ENCODE data around the gene PUS1.

DNA sequence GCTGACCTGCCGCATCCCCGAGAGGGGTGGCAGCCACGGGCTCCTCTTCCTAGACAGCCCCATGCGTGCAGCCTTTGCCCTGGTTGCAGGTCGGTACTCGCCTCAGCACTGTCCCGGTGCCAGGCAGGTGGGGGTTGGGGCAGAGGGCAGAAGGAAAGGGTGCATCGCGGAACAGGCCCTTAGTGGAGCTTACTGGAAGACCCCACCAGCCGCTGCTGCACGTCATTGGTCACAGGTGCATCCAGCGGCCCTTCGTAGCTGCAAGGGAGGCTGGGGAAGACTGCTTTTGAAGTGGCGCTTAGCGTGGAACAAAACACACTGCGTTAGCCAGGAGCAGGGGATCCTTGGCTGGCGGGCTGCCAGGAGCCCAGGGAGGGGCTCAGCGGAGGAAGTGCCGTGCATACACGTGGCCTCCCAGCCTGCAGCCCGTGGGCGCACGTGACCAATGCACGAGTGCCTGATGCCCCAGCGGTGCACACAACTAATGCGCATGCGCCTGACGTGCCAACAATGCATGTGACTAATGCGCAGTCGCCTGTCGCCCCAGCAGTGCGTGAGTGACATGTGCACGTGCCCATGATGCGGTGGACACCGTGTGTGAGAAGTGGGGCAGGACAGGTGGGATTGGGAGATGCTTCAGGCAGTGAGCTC is 15.7 kb downstream of the PUS1 start:
- TF ChIP-seq POLR2AphosphoS5 (IDR thresholded peaks at IDR 0.05), result no peak
- no peak for TF ChIP-seq EZH2 (IDR thresholded peaks at IDR 0.05; ENCODE audit: borderline replicate concordance, insufficient read depth, low read length, poor library complexity, severe bottlenecking)
- TF ChIP-seq, protein P1, sequence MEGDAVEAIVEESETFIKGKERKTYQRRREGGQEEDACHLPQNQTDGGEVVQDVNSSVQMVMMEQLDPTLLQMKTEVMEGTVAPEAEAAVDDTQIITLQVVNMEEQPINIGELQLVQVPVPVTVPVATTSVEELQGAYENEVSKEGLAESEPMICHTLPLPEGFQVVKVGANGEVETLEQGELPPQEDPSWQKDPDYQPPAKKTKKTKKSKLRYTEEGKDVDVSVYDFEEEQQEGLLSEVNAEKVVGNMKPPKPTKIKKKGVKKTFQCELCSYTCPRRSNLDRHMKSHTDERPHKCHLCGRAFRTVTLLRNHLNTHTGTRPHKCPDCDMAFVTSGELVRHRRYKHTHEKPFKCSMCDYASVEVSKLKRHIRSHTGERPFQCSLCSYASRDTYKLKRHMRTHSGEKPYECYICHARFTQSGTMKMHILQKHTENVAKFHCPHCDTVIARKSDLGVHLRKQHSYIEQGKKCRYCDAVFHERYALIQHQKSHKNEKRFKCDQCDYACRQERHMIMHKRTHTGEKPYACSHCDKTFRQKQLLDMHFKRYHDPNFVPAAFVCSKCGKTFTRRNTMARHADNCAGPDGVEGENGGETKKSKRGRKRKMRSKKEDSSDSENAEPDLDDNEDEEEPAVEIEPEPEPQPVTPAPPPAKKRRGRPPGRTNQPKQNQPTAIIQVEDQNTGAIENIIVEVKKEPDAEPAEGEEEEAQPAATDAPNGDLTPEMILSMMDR (IDR thresholded peaks at IDR 0.05; ENCODE audit: poor library complexity, severe bottlenecking), result no peak
- TF ChIP-seq SMC3 (conservative IDR thresholded peaks at IDR 0.05; ENCODE audit: poor library complexity), result no peak
- TF ChIP-seq MXI1 (conservative IDR thresholded peaks at IDR 0.05; ENCODE audit: poor library complexity, severe bottlenecking), result no peak
- TF ChIP-seq, protein P2, sequence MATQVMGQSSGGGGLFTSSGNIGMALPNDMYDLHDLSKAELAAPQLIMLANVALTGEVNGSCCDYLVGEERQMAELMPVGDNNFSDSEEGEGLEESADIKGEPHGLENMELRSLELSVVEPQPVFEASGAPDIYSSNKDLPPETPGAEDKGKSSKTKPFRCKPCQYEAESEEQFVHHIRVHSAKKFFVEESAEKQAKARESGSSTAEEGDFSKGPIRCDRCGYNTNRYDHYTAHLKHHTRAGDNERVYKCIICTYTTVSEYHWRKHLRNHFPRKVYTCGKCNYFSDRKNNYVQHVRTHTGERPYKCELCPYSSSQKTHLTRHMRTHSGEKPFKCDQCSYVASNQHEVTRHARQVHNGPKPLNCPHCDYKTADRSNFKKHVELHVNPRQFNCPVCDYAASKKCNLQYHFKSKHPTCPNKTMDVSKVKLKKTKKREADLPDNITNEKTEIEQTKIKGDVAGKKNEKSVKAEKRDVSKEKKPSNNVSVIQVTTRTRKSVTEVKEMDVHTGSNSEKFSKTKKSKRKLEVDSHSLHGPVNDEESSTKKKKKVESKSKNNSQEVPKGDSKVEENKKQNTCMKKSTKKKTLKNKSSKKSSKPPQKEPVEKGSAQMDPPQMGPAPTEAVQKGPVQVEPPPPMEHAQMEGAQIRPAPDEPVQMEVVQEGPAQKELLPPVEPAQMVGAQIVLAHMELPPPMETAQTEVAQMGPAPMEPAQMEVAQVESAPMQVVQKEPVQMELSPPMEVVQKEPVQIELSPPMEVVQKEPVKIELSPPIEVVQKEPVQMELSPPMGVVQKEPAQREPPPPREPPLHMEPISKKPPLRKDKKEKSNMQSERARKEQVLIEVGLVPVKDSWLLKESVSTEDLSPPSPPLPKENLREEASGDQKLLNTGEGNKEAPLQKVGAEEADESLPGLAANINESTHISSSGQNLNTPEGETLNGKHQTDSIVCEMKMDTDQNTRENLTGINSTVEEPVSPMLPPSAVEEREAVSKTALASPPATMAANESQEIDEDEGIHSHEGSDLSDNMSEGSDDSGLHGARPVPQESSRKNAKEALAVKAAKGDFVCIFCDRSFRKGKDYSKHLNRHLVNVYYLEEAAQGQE (IDR thresholded peaks at IDR 0.05; ENCODE audit: borderline replicate concordance), result no peak
